Hypothalamus (tissue), 51 donors: ENCODE data around the gene MICOS13.
"Not testable (repeated sequence)": the region's sequence is repeated elsewhere in the genome, so short reads cannot be mapped to it uniquely, and the experiment has no call there.

Source experiments
- DNase-seq, 51 donors: peaks; one replicate each; lab custom pipeline; 2025; lab: John Stamatoyannopoulos, UW

The MICOS13 gene

GRCh38 chr19:5702053-5702410, 21.7 kb upstream of the MICOS13 start:
- DNase-seq: not testable (repeated sequence)

GRCh38 chr19:5700455-5701092, 20.3 kb upstream of the MICOS13 start:
- no peak for DNase-seq

GRCh38 chr19:5698635-5699422, 18.5 kb upstream of the MICOS13 start:
- DNase-seq: no peak

GRCh38 chr19:5697890-5698634, 17.7 kb upstream of the MICOS13 start:
- no peak for DNase-seq

- no peak for DNase-seq
Observed at GRCh38 chr19:5697022-5697889, 16.9 kb upstream of the MICOS13 start.

GRCh38 chr19:5696196-5697021, 16.1 kb upstream of the MICOS13 start:
- no peak for DNase-seq

- no peak for DNase-seq
Observed at GRCh38 chr19:5695649-5696195, 15.4 kb upstream of the MICOS13 start.

GRCh38 chr19:5694956-5695648, 14.8 kb upstream of the MICOS13 start:
- DNase-seq: no peak

GRCh38 chr19:5694167-5694955, 14.0 kb upstream of the MICOS13 start:
- DNase-seq: no peak

GRCh38 chr19:5693195-5694166, 13.2 kb upstream of the MICOS13 start:
- DNase-seq: no peak

- no peak for DNase-seq
Observed at GRCh38 chr19:5692723-5693194, 12.4 kb upstream of the MICOS13 start.

- peak in 3 of 51 donors; percentile 11 to 45 (median 24) for DNase-seq
Observed at GRCh38 chr19:5691822-5692722, 11.8 kb upstream of the MICOS13 start.

GRCh38 chr19:5690955-5691821, 10.9 kb upstream of the MICOS13 start:
- DNase-seq: peak in 17 of 51 donors; percentile 8 to 45 (median 24)

- peak; percentile 63 to 98 (median 94) for DNase-seq
Observed at GRCh38 chr19:5690125-5690954, 10.0 kb upstream of the MICOS13 start, which contains the start of gene RPL36. TSS of gene RPL36 (plus strand) at chr19:5690295. CDS start at chr19:5690508, 213 bp downstream.
